ENCODE results near the gene SUSD1.

DNA sequence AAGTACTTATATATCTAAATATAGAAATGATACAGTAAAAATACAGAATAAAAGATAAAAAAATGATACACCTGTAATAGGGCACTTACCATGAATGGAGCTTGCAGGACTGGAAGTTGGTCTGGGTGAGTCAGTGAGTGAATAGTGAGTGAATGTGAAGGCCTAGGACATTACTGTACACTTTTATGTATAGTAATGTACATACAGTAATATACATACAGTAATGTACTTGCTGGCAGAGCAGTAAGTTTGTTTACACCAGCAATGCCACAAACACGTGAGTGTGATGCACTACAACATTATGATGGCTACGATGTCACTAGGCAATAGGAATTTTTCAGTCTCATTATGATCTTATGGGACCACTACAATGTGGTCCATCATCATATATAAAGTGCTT lies 34.2 kb downstream of the SUSD1 start:
- TF ChIP-seq, protein P1, sequence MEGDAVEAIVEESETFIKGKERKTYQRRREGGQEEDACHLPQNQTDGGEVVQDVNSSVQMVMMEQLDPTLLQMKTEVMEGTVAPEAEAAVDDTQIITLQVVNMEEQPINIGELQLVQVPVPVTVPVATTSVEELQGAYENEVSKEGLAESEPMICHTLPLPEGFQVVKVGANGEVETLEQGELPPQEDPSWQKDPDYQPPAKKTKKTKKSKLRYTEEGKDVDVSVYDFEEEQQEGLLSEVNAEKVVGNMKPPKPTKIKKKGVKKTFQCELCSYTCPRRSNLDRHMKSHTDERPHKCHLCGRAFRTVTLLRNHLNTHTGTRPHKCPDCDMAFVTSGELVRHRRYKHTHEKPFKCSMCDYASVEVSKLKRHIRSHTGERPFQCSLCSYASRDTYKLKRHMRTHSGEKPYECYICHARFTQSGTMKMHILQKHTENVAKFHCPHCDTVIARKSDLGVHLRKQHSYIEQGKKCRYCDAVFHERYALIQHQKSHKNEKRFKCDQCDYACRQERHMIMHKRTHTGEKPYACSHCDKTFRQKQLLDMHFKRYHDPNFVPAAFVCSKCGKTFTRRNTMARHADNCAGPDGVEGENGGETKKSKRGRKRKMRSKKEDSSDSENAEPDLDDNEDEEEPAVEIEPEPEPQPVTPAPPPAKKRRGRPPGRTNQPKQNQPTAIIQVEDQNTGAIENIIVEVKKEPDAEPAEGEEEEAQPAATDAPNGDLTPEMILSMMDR (IDR thresholded peaks at IDR 0.05) = no peak
- no peak for TF ChIP-seq POLR2A (IDR thresholded peaks at IDR 0.05)

All from stomach (tissue), 4 donors.